MM.1S (cell line): ENCODE data around the gene CDA.
"Not testable (repeated sequence)": the region's sequence is repeated elsewhere in the genome, so short reads cannot be mapped to it uniquely, and the experiment has no call there.

ENCODE experiments used
- DNase-seq: peaks from one replicate; pipeline ENCODE4 v3.0.0-alpha.2; 2015
- H2AFZ ChIP-seq: fragments of 300-600 bp; sonication (generic); 2 replicates; pipeline ENCODE4 v1.6.0; 2016; ENCODE audit warnings: antibody characterized with exemption, low read length
- H3F3A ChIP-seq: fragments of 300-600 bp; sonication (generic); 2 replicates; pipeline ENCODE4 v1.6.1; 2016; ENCODE audit warnings: mild to moderate bottlenecking, antibody characterized with exemption, low read length, moderate library complexity, mixed read lengths; ENCODE audit not compliant: insufficient read depth
- H3K27ac ChIP-seq: fragments of 300-600 bp; sonication (generic); 2 replicates; pipeline ENCODE4 v1.5.1; 2016; ENCODE audit warnings: mild to moderate bottlenecking, low read length
- H3K27me3 ChIP-seq: fragments of 300-600 bp; sonication (generic); replicated peaks from 2 replicates; pipeline ENCODE4 v1.6.0; 2016; ENCODE audit warnings: low read length; ENCODE audit not compliant: insufficient read depth
- H3K36me3 ChIP-seq: fragments of 300-600 bp; sonication (generic); replicated peaks from 2 replicates; pipeline ENCODE4 v1.6.1; 2016; ENCODE audit warnings: mild to moderate bottlenecking, low read length, mixed read lengths; ENCODE audit not compliant: insufficient read depth
- H3K4me1 ChIP-seq: fragments of 300-600 bp; sonication (generic); 2 replicates; pipeline ENCODE4 v1.6.1; 2016; ENCODE audit warnings: low read length, mixed read lengths
- H3K4me2 ChIP-seq: fragments of 300-600 bp; sonication (generic); 2 replicates; pipeline ENCODE4 v1.6.0; 2016; ENCODE audit warnings: low read depth, low read length
- H3K4me3 ChIP-seq: fragments of 300-600 bp; sonication (generic); 2 replicates; pipeline ENCODE4 v1.5.1; 2016; ENCODE audit warnings: low read length, mixed read lengths
- H3K79me2 ChIP-seq: fragments of 300-600 bp; sonication (generic); 2 replicates; pipeline ENCODE4 v1.6.1; 2016; ENCODE audit warnings: mixed run types, low read length, mixed read lengths
- H3K9ac ChIP-seq: fragments of 300-600 bp; sonication (generic); 2 replicates; pipeline ENCODE4 v1.6.1; 2016; ENCODE audit warnings: low read length, mixed read lengths
- H3K9me2 ChIP-seq: fragments of 300-600 bp; sonication (generic); replicated peaks from 2 replicates; pipeline ENCODE4 v1.6.1; 2016; ENCODE audit warnings: mild to moderate bottlenecking, low read length, mixed read lengths; ENCODE audit not compliant: insufficient read depth
- H3K9me3 ChIP-seq: fragments of 300-600 bp; sonication (generic); replicated peaks from 2 replicates; pipeline ENCODE4 v1.6.1; 2016; ENCODE audit warnings: mild to moderate bottlenecking, low read length, mixed read lengths; ENCODE audit not compliant: insufficient read depth
- H4K20me1 ChIP-seq: fragments of 300-600 bp; sonication (generic); 2 replicates; pipeline ENCODE4 v1.6.1; 2016; ENCODE audit warnings: mild to moderate bottlenecking, low read length, moderate library complexity, mixed read lengths; ENCODE audit not compliant: insufficient read depth
- CTCF ChIP-seq: fragments of 300-600 bp; sonication (generic); IDR thresholded peaks from 2 replicates; pipeline ENCODE4 v1.5.1; 2016; ENCODE audit warnings: antibody characterized with exemption, low read length, mixed read lengths
- EZH2 ChIP-seq: fragments of 300-600 bp; sonication (generic); optimal IDR thresholded peaks from 2 replicates; pipeline ENCODE3; 2017; ENCODE audit warnings: low read depth, mild to moderate bottlenecking, antibody characterized with exemption, low read length, mixed read lengths
- EZH2phosphoT487 ChIP-seq: fragments of 300-600 bp; sonication (generic); IDR thresholded peaks from 2 replicates; pipeline ENCODE4 v1.6.1; 2018; ENCODE audit warnings: antibody characterized with exemption, low read length

The CDA gene

GRCh38 chr1:20604678-20605077 lies 15.8 kb downstream of the CDA start:
- H3K4me1 ChIP-seq: no peaks in the 10 kb centered on the region
- H3F3A ChIP-seq: no peaks in the 10 kb centered on the region

DNA sequence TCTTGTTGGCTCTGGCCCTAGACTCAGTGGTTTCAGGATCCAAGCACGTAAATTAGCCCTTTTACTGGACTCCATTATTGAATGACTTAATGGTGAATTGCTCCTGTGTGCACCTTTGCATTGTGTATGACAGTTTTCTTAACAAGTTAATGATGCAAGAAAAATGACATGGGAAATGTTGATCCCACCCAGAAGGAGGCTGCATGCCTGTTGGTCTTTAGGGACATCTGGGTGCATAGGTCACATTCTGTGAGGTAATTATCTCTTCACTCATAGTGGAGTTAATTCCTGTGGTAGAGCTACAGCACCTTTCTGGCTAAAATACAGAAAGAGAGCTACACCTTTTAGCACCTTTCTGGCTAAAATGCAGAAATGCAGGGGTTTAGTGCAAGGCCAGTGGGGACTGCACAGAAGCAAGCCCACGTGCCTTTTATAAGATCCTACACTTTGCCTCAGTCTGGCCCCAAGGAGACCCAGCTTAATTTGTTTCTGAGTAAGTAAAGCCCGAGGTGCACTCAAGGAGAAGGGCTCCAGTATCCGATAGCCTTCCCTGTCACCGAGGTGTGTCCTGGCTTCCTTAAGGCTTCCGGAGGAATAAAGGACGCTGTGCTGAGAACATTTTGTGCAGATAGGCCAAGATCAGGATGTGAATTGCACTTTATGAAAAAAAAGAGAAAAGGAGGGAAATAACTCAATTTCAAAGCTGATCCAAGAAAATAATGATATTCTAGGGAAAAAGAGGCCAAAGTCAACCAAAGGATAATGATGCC lies 18.1 kb downstream of the CDA start:
- not testable (repeated sequence) for H3K9ac ChIP-seq, DNase-seq, H3K9me2 ChIP-seq, H4K20me1 ChIP-seq, H3K9me3 ChIP-seq, H3K79me2 ChIP-seq, H2AFZ ChIP-seq, H3K36me3 ChIP-seq, H3K4me1 ChIP-seq, H3K4me3 ChIP-seq, H3F3A ChIP-seq, H3K27ac ChIP-seq, H3K4me2 ChIP-seq
- H3K27me3 ChIP-seq: peaks cover 37% of the 10 kb centered on the region

More at GRCh38 chr1:20604678-20605077, 15.8 kb downstream of the CDA start:
- no peaks in the 10 kb centered on the region for H4K20me1 ChIP-seq
- no peak overlapping the region for H3K4me2 ChIP-seq
- TF ChIP-seq EZH2 (no peak), CTCF (no peak)
- no peak overlapping the region for H3K9ac ChIP-seq
- DNase-seq: no peak
- H3K27ac ChIP-seq: no peak overlapping the region
- no peaks in the 10 kb centered on the region for H3K9me3 ChIP-seq
- no peaks in the 10 kb centered on the region for H3K9me2 ChIP-seq
- peaks cover 28% of the 10 kb centered on the region for H3K27me3 ChIP-seq
- H3K36me3 ChIP-seq: no peaks in the 10 kb centered on the region
- no peaks in the 10 kb centered on the region for H3K79me2 ChIP-seq
- no peak overlapping the region for H2AFZ ChIP-seq
- H3K4me3 ChIP-seq: no peak overlapping the region

- H3F3A ChIP-seq: no peaks in the 10 kb centered on the region
- H4K20me1 ChIP-seq: no peaks in the 10 kb centered on the region
- H3K79me2 ChIP-seq: no peaks in the 10 kb centered on the region
- H3K9me3 ChIP-seq: no peaks in the 10 kb centered on the region
- H2AFZ ChIP-seq: no peak overlapping the region
- no peak overlapping the region for H3K9ac ChIP-seq
- no peak overlapping the region for H3K27ac ChIP-seq
- H3K4me3 ChIP-seq: no peak overlapping the region
- H3K27me3 ChIP-seq: peaks cover 26% of the 10 kb centered on the region
- no peaks in the 10 kb centered on the region for H3K9me2 ChIP-seq
- no peaks in the 10 kb centered on the region for H3K36me3 ChIP-seq
- no peak for DNase-seq
- TF ChIP-seq EZH2phosphoT487 (no peak), EZH2 (no peak), CTCF (no peak)
- H3K4me1 ChIP-seq: no peaks in the 10 kb centered on the region
- no peak overlapping the region for H3K4me2 ChIP-seq
Observed at GRCh38 chr1:20609541-20609940, 20.6 kb downstream of the CDA start.

DNA sequence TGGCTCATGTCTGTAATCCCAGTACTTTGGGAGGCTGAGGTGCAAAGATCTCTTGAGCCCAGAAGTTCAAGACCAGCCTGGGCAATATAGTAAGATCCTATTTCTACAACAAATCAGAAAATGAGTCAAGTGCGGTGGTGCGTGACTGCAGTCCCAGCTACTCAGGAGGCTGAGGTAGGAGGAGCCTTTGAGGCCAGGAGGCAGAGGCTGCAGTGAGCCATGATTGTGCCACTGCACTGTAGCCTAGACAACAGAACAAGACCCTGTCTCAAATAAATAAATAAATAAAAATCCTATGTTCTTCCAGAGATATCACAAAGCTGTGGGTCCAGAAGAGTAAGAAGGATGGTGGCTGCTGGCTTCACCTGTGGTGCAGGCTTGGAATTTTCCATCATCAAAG lies 22.1 kb downstream of the CDA start:
- Histone ChIP-seq H3K4me1 (0 out of 2 replicates have a peak, but pooled peaks cover under 1% of the 10 kb centered on the region), H3K4me3 (no peak overlapping the region), H3K79me2 (no peaks in the 10 kb centered on the region), H4K20me1 (no peaks in the 10 kb centered on the region), H3F3A (no peaks in the 10 kb centered on the region), H2AFZ (no peak overlapping the region), H3K4me2 (no peak overlapping the region), H3K36me3 (no peaks in the 10 kb centered on the region), H3K9me2 (no peaks in the 10 kb centered on the region), H3K9ac (no peak overlapping the region), H3K27me3 (peaks cover 26% of the 10 kb centered on the region), H3K27ac (no peak overlapping the region), H3K9me3 (no peaks in the 10 kb centered on the region)
- DNase-seq: no peak
- TF ChIP-seq EZH2phosphoT487 (no peak), EZH2 (no peak), CTCF (no peak)
